PFSK-1 (cell line): ENCODE data around the gene SHBG.

Source experiments
- FOXP2 ChIP-seq: optimal IDR thresholded peaks from 2 replicates; pipeline ENCODE3; 2011; ENCODE audit warnings: borderline replicate concordance, control low read depth, inconsistent platforms; ENCODE audit not compliant: insufficient read depth; ENCODE audit errors: extremely low read length, extremely low read depth
- POLR2AphosphoS5 ChIP-seq: IDR thresholded peaks from 2 replicates; pipeline ENCODE4 v1.6.1; 2012; ENCODE audit warnings: low read depth, mild to moderate bottlenecking, control low read depth, low read length, moderate library complexity
- SIN3A ChIP-seq: IDR thresholded peaks from 2 replicates; pipeline ENCODE4 v1.6.1; 2012; ENCODE audit warnings: mild to moderate bottlenecking, low read length, moderate library complexity, borderline replicate concordance; ENCODE audit not compliant: insufficient read depth
- TAF1 ChIP-seq: IDR thresholded peaks from 2 replicates; pipeline ENCODE4 v1.6.1; 2012; ENCODE audit warnings: low read length, control low read depth, borderline replicate concordance; ENCODE audit not compliant: insufficient read depth
- TF ChIP-seq, protein P1 (sequence below), 2 experiments: IDR thresholded peaks; 2 replicates each; pipeline versions ENCODE4 v1.6.1 to v1.8.0; 2011 to 2012; ENCODE audit warnings: low read depth in 2 of 2, low read length in 2 of 2, control low read depth in 1 of 2, inconsistent platforms in 1 of 2, mild to moderate bottlenecking in 1 of 2, moderate library complexity in 1 of 2; ENCODE audit not compliant: insufficient read depth in 1 of 2

Gene SHBG

DNA sequence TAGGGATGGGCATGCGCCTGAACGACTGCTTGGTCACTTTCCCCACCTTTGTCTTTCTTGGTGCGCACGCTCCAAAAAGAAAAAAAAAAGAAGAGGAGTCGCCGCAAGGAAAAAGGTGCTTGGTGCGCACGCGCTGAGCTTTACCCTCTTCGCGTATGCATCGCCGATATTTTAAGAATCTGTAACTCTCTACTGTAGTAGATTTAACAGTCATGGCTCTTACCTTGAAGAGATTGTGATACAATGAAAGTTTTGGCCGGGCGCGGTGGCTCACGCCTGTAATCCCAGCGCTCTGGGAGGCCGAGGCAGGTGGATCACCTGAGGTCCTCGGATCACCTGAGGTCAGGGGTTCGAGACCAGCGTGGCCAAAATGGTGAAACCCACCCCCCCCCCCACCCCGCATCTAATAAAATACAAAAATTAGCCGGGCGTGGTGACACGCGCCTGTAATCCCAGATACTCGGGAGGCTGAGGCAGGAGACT, 14.6 kb upstream of the SHBG start:
- TF ChIP-seq FOXP2 (peak; percentile 21), TAF1 (no peak)

- TF ChIP-seq, protein P1, sequence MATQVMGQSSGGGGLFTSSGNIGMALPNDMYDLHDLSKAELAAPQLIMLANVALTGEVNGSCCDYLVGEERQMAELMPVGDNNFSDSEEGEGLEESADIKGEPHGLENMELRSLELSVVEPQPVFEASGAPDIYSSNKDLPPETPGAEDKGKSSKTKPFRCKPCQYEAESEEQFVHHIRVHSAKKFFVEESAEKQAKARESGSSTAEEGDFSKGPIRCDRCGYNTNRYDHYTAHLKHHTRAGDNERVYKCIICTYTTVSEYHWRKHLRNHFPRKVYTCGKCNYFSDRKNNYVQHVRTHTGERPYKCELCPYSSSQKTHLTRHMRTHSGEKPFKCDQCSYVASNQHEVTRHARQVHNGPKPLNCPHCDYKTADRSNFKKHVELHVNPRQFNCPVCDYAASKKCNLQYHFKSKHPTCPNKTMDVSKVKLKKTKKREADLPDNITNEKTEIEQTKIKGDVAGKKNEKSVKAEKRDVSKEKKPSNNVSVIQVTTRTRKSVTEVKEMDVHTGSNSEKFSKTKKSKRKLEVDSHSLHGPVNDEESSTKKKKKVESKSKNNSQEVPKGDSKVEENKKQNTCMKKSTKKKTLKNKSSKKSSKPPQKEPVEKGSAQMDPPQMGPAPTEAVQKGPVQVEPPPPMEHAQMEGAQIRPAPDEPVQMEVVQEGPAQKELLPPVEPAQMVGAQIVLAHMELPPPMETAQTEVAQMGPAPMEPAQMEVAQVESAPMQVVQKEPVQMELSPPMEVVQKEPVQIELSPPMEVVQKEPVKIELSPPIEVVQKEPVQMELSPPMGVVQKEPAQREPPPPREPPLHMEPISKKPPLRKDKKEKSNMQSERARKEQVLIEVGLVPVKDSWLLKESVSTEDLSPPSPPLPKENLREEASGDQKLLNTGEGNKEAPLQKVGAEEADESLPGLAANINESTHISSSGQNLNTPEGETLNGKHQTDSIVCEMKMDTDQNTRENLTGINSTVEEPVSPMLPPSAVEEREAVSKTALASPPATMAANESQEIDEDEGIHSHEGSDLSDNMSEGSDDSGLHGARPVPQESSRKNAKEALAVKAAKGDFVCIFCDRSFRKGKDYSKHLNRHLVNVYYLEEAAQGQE (IDR thresholded peaks at IDR 0.05; ENCODE audit: insufficient read depth in 1 of 2, low read depth in 2 of 2, low read length in 2 of 2): no peak
- TF ChIP-seq FOXP2 (no peak), SIN3A (no peak)
These were observed 11.3 kb upstream of the SHBG start for GRCh38 chr17:7618608-7619007.

- no peak for TF ChIP-seq FOXP2
- TF ChIP-seq TAF1: no peak
- TF ChIP-seq, protein P1 (IDR thresholded peaks at IDR 0.05; ENCODE audit: insufficient read depth in 1 of 2, low read depth in 2 of 2, low read length in 2 of 2): no peak
These were observed 9.1 kb upstream of the SHBG start for GRCh38 chr17:7620835-7621234.

DNA sequence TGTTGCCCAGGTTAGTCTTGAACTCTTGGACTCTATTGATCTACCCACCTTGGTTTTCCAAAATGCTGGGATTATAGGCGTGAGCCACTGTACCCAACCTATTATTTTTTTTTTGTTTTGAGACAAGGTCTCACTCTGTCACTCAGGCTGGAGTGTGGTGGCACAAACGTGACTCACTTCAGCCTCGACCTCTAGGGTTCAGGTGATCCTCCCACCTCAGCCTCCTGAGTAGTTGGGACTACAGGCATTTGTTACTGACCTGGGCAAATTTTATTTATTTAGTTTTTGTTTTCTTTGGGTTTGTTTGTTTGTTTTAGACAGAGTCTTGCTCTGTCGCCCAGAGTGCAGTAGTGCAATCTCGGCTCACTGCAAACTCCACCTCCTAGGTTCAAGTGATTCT, 6.3 kb upstream of the SHBG start:
- no peak for TF ChIP-seq SIN3A
- TF ChIP-seq, protein P1 (IDR thresholded peaks at IDR 0.05; ENCODE audit: insufficient read depth in 1 of 2, low read depth in 2 of 2, low read length in 2 of 2): no peak
- no peak for TF ChIP-seq FOXP2
- no peak for TF ChIP-seq POLR2AphosphoS5
- TF ChIP-seq TAF1: no peak

DNA sequence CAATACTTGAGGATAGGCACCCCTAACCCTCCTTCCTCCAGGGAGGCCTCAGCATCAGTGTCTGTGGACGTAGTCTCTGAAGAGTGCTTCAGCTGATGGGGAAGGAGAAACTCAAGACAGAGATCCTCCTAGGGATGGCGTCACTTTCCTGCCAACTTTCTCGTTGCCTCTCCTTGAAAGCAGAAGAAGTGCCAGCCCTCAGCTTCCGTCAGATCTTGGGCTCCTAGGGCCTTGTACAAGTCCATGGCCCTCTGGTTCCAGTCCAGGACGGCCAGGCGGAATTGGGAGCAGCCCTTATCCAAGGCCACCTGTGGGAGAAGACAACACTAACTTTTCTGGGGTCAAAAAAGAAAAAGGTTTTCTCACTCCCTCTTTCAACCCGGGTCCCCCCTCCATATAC, 3.6 kb upstream of the SHBG start:
- TF ChIP-seq POLR2AphosphoS5: no peak
- no peak for TF ChIP-seq SIN3A

DNA sequence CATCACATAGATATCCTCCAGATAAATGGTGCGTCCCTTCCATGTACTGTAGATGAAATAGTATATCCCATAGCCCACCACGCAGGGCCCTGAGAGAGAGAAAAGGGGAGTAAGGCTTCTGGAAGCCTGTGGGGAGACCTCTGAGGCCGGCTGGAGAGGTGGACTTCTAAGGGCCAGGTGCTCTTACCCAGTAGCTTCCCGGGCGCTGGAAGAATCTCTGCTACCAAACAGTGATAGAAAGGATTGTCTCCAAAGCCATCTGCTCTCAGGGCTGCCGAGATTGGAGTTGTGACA, 3.0 kb upstream of the SHBG start:
- TF ChIP-seq FOXP2: no peak
- TF ChIP-seq POLR2AphosphoS5: no peak
- TF ChIP-seq SIN3A: no peak
- TF ChIP-seq, protein P1 (IDR thresholded peaks at IDR 0.05; ENCODE audit: insufficient read depth in 1 of 2, low read depth in 2 of 2, low read length in 2 of 2): no peak
- no peak for TF ChIP-seq TAF1
